OCI-M2 (cell line): ENCODE results near the gene B4GALT5.
"Not testable (repeated sequence)": the region's sequence is repeated elsewhere in the genome, so short reads cannot be mapped to it uniquely, and the experiment has no call there.

Experiments
- DNase-seq: peaks from one replicate; lab custom pipeline; 2025; ENCODE audit not compliant: unreplicated experiment; lab: John Stamatoyannopoulos, UW

Gene B4GALT5

DNA sequence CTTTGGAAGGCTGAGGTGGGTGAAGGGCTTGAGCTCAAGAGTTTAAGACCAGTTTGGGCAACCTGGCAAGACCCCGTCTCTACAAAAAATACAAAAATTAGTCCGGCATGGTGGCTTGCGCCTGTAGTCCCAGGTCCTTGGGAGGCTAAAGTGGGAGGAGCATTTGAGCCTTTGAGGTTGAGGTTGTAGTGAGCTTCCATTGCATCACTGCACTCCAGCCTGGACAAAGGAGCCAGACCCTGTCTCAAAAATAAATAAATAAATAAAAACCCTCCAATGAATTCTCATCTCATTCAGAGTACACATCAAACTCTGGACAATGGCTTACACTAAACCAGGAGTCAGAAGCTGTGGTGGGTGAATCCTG lies 31.8 kb downstream of the B4GALT5 start:
- no peak for DNase-seq

DNA sequence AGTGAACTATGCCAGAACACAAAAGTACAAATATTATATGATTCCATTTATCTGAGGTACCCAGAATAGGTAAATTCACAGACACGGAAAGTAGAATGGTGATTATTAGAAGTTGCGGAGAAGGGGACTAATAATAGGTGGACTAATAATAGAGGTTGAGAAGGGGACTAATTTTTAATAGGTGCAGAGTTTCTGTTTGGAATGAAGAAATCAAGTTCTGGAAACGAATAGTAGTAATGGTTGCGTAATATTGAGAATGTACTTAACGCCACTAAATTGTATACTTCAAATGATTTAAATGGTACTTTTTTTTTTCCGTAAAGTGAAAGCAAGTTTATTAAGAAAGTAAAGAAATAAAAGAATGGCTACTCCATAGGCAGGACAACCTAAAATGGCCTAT lies 33.2 kb downstream of the B4GALT5 start:
- DNase-seq = no peak

DNA sequence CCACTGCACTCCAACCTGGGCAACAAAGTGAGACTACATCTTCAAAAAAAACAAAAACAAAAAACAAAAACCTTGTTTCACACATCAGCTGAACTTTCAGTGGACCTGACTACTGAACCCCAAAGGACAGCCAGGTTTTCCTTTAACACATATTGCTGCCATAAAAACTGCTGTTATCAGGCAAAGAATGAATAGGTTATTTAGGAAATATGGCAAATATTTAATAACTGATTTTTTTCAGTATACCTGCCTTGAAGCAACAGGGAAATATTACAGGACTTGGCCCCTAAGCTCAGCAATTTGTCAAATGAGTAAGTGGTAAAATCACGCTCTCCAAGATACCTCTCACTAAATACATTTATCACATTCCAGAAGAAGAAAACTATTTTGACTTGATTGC lies 34.0 kb downstream of the B4GALT5 start:
- DNase-seq = no peak

DNA sequence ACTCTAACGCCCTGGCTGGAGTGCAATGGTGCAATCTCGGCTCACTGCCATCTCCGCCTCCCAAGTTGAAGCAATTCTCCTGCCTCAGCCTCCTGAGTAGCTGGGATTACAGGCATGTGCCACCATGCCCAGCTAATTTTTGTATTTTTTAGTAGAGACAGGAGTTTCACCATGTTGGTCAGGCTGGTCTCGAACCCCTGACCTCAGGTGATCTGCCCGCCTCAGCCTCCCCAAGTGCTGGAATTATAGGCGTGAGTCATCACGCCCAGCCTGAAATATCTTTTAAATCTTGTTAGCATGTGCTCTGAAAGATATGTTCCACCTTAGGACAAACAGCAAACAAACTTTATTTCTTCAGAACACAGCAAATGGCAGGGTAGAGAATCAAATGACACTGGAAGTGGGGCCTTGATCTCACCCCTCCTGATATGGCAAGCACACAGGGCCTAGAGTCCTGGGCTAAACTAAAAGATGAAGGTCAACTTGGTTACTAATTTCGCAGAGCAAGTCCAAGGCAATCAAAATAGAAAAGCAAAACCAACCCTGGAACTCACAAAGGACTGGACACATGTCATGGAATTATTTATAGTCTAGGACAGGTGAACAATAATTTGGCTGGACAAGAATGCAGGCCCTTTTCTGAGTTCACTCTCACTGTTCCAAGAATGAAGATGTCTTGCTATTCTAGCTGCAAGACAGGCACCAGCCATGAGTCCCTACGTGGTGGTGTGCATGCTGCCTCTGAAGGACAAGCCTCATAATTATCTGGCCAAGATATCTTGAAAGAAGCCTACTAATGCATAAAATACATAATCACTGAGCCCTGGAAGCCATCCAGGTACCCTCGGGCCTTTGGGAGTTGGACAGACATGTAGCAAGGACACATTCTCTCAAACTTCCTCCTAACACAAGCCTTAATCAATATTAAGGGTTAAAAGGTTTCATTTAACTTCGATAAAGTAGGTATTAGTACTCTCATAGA lies 35.6 kb downstream of the B4GALT5 start:
- no peak for DNase-seq

DNA sequence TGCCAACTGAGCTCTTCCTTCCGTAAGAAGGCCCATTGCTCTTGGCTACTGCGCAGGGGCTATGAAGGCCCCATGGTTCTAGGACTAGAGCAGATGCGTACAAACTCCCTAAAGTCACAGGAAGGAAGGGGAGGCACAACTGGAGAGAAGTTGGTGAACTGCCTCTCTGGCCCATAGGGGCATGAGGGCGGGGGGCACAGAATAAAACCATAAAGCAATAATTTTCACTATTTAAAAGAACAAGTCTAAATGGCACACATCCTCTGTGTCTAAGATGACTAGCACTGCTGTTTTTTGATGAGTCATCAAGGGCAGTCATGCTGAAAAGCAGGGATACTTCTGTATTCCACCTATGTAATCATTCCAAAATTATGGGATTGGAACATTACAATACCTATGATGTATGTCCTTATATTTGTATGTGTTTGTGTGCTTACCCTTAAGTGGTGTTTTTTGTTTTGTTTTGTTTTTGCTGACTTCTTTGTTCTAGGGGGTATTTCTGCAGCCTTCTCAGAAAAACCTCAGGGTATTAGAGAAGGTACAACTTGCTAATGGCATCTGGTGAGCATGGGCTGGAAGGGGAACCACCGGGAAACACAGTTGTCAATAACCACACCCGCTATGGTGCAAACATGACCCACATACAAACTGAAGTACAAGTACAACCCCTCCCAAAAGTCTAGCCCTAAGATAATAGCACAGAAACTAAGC lies 36.9 kb downstream of the B4GALT5 start:
- no peak for DNase-seq

DNA sequence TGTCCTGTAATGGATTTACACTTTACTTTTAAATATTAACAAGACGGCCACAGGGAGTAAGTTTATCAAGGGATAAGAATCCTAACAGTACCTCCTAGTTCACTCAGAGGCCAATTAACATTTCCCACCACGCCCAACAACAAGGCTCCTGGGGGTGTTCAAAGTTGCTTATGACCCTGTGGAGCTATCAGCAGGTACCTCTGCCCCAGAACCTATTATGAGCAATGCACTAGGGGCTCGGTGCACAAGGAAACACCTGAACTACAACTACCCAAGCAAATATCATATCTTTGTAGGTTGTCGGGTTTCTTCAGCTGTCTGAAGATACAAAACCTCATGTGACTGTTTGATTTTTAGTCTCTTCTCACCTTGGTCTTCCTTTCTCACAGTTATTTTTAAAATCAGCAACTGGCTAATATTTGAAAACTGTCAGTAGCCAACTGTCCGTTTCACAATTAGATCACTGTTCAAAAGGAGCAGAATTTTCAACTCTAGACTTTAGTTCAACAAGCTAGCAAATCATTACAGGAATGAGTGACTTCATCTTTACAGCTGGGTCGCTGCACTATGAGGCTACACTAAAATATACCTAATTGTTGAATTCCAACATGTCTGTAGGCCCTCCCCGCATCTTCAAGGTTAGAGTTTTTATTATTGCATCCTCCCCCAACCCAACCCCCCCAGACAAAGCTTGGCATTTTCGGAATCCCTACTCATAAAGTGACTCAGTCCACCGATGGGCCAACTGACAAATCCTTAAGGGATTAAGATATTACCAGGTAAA lies 38.1 kb downstream of the B4GALT5 start:
- no peak for DNase-seq

DNA sequence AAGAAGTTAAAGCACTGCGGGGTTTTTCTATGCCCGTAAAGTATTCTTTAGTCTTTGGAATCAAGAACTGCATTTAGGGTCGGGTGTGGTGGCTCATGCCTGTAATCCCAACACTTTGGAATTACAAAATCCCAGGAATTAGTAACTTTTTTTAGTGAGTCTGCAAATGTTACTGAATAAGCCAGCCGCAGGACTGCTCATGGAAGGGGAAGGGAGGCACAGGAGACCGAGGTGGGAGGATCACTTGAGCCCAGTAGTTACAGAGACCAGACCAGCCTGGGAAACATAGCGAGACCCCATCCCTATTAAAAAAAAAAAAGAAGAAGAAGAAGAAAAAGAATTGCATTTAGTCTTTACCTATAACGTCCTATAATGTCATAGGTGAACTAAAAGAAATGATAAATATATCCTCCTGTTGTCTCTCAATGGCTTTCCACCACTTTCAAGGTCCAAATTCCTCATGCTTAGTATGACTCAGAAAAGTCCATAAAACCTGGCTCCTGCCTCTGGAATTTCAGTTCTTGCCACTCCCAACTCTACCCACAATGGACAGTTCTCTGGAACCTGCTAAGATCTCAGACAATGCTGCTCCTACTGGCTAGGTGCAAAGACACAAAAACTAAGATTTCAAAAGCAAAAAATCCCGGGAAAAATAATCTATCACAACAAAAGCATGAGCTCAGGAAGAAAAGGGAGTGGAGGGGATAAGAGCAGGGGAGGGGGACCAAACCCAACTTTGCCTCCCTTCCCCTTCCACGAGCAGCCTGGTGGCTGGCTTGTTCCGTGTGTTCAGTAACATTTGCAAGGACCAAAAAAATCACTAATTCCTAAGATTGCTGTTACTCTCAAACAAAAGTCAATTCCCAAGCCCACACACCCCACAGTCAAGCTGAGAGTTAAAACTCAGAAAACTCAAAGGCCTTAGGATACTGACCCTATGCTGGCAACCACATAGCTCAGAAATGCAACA lies 39.0 kb downstream of the B4GALT5 start:
- DNase-seq = no peak

DNA sequence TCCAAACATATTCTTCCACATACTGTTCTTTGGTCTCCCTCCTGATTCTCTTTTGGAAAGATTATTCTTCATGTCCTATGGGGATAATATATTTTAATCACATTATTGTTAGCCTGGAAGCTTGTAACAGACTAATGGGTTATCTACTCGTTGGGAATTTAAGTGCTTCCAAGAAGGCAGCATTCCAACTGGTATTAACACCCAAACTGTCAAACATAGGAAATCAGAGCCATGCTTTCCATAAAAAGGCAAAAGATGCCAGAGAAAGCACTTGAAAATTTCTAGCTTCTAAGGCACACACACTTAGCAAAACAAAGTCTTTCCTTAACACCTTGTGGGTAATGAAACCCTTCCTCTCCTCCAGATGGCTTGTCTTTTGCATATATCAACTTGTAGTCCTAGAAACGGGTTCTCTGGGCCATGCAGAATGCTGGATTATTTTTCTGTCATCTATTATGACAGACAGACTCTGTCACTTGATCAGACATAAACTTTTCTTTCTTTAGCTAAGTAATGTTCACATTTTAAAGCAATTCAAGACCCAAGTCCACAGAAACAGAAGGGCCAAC lies 41.5 kb downstream of the B4GALT5 start:
- DNase-seq = no peak

DNA sequence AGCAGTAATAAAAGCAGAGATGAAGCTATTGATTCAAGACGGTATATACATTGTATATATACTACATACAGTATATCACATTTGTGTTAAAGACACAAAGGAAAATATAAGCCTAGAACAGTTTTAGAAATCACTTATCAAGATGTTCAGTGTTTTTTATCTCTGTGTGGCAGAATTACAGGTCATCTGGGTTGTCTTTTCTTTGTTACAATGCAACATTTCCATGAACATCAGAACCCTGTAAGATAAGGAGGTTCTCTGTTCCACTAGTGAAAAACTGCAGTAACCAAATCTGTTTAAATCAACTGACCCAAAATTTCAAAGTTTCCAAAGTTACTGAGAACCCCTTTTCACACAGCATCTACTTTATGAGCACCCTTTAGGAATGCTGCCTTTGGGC lies 42.2 kb downstream of the B4GALT5 start:
- no peak for DNase-seq

DNA sequence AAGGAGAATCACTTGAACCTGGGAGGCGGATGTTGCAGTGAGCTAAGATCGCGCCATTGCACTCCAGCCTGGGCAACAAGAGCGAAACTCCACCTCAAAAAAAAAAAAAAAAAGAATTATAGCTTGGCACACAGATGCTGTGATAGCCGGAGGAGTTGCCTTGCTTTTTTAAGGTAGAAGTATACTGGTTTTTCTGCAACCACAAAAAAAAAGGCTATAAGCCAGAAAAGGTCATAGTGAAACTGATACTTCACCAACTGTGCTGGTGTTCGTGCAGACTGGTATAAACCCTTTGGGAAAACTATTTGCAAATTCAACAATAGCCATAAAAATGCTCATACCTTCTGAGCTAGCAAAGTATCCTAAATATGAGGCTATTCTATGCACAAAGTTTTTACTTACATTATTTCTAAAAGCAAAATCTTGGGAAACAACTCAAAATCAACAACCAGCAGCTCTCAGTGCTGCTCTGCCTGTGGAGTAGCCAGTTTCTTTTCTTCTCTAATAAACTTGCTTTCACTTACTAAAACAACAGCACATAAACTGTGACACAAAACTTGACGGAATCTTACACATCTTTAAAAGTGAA lies 44.0 kb downstream of the B4GALT5 start:
- no peak for DNase-seq

DNA sequence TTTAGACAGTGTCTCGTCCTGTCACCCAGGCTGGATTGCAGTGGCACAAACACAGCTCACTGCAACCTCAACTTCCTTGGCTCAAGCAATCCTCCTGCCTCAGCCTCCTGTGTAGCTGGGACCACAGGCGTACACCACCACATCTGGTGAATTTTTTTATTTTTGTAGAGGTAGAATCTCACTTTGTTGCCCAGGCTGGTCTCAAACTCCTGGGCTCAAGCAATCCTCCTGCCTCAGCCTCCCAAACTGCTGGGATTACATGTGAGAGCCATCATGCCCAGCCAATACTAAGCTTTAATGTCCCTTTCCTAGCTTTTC lies 44.8 kb downstream of the B4GALT5 start:
- not testable (repeated sequence) for DNase-seq

DNA sequence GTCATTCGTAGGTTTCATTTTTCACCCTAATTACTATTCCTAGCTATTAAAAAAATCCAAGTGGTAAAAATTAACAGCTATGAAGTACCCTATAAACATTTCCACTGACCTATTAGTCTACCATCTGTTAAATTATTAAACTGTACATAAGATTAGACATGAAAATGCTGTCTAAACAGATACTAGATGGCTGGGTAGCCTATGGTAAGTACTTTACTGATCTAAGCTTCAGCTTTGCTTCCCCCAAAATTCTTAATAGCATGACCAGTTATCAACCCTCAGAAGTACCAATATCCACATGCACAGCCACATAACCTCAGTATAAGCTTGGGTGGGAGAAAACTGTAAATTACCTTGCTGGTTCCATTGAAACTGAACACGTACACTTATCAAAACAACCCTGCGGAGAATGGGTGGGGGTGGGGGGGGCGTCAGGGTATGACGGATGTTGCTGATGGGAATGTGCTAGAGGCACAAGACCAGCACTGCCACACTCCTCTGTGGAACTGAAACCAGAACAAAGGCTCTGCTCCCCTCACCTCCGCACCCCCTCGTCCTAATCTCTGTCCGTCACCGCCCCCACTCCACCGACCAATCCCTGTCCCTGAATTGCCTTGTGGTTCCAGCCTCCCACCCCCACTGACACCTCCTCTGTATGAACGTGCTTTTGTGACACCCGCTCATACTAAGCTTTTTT lies 45.3 kb downstream of the B4GALT5 start:
- peak; percentile 71 for DNase-seq

DNA sequence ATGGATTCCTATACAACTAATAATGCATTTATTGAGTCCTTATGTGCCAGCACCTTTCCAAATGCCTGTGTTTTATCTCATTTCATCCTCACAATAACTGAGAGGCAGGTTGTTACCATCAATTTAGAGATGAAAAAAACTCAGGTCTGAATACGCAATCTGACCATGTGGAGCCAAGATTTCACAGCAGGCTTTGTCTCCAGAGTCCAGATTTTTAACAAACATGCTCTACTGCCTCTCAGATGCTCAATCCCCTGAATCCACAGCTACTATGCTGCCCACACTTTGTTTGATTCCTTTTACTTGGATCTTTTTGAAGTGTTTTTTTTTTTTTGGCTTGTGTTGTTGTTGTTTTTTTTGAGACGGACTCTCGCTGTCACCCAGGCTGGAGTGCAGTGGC lies 46.8 kb downstream of the B4GALT5 start:
- DNase-seq = no peak

DNA sequence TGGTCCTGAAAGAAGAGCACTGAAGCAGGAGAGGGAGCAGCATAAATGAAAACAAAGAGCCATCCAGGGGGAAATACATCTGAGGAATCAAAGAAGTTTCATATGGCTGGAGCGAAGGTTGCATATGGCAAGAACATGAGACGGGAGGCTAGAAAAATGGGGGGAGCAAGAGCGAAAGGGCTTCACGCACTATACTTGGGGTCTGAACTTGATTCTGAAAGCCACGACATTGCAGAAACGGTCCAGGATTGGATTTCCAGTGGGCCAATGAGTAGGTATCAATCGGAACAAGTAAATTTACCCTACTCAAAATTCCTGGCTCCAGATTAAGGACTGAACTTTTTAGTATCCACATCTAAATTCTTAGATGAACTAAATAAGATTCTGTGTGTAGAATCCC lies 47.9 kb downstream of the B4GALT5 start:
- DNase-seq = no peak

DNA sequence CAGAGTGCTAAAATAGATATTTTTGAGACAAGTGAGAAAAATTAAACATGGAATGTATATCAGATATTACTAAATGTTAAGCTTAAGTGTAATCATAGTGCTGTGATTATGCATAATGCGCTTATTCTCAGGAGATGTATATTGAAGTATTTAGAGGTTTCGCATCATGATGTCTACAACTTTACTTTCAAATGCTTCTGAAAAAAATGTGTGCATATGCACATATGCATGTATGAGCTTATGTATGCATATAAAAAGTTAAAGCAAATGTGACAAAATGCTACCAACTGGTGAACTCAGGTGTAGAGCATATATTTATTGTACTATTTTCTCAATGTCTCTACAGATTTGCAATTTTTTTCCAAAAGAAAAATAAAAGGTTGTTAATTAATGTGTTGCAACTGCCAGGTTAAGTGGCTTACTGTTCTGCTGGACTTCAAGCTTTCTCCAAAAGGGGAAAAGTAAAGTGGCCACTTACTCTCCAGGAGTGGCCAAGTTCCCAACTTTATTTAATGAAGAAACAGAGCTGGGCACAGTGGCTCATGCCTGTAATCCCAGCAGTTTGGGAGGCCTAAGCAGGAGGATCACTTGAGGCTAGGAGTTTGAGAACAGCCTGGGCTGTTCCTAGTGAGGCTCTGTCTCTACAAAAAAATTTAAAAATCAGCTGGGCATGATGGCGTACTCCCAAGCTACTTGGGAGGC lies 48.9 kb downstream of the B4GALT5 start:
- no peak for DNase-seq

DNA sequence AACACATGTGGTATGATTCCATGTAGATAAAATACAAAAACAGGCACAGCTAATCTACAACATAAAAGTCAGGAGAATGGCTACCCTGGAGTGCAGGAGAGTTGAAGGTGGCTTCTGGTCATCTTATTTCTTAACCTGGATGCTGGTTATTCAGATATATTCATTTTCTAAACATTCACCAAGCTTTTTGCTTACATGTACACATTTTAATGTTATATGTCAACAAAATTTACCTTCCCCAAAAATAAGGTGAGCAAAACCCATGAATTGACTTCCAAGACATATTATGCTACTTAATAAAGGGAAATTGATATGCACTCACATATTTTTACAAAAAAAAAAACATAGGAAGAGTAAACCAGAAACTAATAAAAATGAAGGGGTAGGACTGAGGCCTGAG lies 50.6 kb downstream of the B4GALT5 start:
- DNase-seq = no peak

DNA sequence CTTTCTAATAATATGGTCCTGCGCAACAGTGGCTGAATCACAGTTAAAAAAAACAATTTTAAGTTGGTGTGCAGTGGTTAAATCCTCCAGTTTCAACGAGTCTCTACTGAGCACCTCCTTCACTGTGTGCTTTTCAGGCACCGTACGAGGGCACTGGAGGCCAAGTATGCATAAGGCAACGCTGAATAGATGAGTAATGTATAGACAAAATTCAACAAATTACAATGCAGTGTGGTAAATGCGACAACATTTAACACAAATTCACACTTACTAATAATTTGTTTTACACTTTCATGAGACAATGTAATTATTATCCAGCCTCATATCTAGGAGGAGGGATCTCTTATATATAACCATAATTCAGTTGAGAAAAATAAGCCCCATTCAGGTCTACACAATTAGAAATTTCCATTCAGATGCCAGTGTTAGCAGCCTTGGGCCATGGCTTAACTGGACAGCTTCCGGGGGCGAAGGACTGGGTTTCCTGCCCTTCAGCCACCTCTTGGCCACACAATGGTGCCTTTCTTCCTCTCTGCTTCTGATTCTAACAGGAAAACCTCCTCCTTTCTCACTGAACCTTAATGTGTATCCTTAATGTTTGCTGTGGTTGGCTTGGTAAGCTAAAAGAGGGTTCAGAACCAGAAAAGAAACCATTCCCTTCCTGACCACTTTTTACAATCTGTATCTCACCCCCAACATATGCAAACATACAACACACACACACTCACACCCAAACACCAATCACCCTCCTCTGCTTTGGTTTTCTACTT lies 51.9 kb downstream of the B4GALT5 start:
- DNase-seq = no peak

DNA sequence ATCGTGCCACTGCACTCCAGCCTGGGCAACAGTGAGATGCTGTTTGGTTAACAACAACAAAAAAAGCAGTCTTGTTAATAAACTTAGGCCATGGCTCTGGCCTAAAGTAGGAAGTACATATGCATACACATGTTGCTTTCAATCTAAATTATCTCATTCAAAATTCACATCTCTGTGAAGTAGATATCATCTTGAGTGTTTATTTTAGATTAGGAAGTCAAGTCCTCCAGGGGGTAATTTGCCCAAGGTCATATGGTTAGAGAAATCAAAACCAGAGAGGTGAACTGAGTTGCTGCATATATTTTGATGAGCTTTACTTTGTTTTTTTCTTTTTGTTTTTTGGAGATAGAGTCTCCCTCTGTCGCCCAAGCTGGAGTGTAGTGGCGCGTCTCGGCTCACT lies 52.8 kb downstream of the B4GALT5 start:
- DNase-seq = no peak
